Mesothelial cell of epicardium (in vitro differentiated cells): ENCODE data around the gene TSPYL4. TPM values are rescaled to one million over a fixed set of nuclear protein-coding genes. Genes with fewer than 3 reads are reported as not detected.

Experiments
- DNase-seq, 2 experiments: peaks; one replicate each; pipeline ENCODE4 v3.0.0; 2021; ENCODE audit warnings: low spot score in 2 of 2; ENCODE audit not compliant: unreplicated experiment in 2 of 2
- H3K27ac Mint-ChIP-seq: 2 replicates; pipeline ENCODE4 v1.8.0; 2021; ENCODE audit warnings: mixed read lengths
- H3K27me3 Mint-ChIP-seq: 2 replicates; pipeline ENCODE4 v1.8.0; 2021; ENCODE audit warnings: low read depth, mixed read lengths
- H3K36me3 Mint-ChIP-seq: 2 replicates; pipeline ENCODE4 v1.8.0; 2021; ENCODE audit warnings: mixed read lengths
- H3K4me1 Mint-ChIP-seq: 2 replicates; pipeline ENCODE4 v1.8.0; 2021; ENCODE audit warnings: mixed read lengths
- H3K4me3 Mint-ChIP-seq: 2 replicates; pipeline ENCODE4 v1.8.0; 2021; ENCODE audit warnings: mild to moderate bottlenecking, moderate library complexity, mixed read lengths
- H3K9me3 Mint-ChIP-seq: 2 replicates; pipeline ENCODE4 v1.8.0; 2021; ENCODE audit warnings: mixed read lengths
- total RNA-seq: library from RNA; stranded (reverse); gene quantifications from 3 replicates; pipeline ENCODE4 v1.2.1, GENCODE V29; 2021
- TF ChIP-seq, protein P1 (sequence below): fragments of 200-600 bp; sonication (generic); IDR thresholded peaks from one replicate; pipeline ENCODE4 v1.5.0; 2021; ENCODE audit warnings: antibody characterized with exemption; ENCODE audit not compliant: unreplicated experiment

TSPYL4 gene
- total RNA-seq, 1 donor from 2014 or later = 44.0 TPM

DNA sequence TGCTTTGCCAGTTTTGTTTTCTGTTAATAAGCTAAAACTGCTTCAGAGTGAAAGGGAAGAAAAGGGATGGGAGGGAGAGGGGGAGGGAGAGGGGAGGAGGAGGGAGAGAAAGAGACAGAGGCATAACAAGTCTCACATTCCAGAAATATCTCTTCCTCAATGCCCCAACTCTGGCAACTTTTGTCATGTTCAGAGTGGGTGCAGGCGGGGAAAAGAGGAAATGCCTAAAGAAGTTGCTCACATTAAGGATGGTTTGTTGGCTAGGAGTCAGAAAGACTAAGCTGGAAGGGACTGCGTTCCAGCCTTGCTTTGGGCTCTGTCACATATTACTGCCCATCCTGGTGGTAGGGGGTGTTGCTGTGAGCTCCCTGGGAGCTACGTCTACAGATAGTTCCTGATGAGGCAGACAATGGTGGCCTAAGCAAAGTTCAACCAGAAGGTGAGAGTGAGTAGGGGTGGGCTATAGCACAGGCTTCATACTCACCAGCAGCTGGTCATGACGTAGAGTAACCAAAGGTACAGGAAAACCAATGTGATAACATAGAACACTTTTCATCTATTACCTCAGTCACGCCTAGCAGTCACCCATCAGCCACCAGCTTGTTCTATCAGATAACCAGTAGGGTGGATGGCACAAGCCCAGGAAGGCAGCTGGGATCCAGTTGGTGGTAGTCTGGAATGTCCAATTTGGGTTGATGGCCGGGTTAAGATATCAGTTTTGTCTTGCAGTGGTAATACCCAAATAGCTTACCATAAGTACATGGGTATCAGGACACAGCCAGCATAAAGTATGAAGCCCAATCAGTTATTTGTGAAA is 2.1 kb downstream of the TSPYL4 start:
- TF ChIP-seq, protein P1, sequence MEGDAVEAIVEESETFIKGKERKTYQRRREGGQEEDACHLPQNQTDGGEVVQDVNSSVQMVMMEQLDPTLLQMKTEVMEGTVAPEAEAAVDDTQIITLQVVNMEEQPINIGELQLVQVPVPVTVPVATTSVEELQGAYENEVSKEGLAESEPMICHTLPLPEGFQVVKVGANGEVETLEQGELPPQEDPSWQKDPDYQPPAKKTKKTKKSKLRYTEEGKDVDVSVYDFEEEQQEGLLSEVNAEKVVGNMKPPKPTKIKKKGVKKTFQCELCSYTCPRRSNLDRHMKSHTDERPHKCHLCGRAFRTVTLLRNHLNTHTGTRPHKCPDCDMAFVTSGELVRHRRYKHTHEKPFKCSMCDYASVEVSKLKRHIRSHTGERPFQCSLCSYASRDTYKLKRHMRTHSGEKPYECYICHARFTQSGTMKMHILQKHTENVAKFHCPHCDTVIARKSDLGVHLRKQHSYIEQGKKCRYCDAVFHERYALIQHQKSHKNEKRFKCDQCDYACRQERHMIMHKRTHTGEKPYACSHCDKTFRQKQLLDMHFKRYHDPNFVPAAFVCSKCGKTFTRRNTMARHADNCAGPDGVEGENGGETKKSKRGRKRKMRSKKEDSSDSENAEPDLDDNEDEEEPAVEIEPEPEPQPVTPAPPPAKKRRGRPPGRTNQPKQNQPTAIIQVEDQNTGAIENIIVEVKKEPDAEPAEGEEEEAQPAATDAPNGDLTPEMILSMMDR = no peak
- no peak for DNase-seq
- Mint-ChIP-seq H3K4me3 (no peak overlapping the region), H3K9me3 (no peaks in the 10 kb centered on the region), H3K4me1 (peaks cover 34% of the 10 kb centered on the region), H3K27ac (peak overlapping the region; percentile 88), H3K36me3 (peaks cover 1% of the 10 kb centered on the region), H3K27me3 (no peaks in the 10 kb centered on the region)

DNA sequence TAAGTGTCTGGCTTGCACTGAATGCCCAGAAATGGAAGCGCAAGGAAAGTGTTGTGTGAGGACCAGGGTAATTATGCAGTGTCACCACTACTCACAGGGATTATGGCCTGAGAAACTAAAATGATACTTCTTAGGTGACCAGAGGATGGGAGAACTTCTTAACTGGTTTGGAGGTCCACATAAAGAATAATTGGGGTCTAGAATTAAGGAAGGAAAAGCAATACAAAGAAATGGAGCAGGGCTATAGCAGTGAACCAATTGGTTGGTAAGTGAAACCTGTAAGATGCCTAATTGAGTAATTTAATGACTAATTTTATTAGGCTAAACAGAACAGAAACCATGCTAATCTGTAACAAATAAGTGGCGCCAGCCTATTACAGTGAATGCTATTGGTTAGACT is 5.3 kb downstream of the TSPYL4 start:
- no peak for DNase-seq
- H3K9me3 Mint-ChIP-seq = no peaks in the 10 kb centered on the region
- H3K36me3 Mint-ChIP-seq = peaks cover 1% of the 10 kb centered on the region
- TF ChIP-seq, protein P1 = no peak
- H3K4me1 Mint-ChIP-seq = peaks cover 41% of the 10 kb centered on the region
- H3K27ac Mint-ChIP-seq = no peak overlapping the region
- no peaks in the 10 kb centered on the region for H3K27me3 Mint-ChIP-seq
- no peak overlapping the region for H3K4me3 Mint-ChIP-seq

DNA sequence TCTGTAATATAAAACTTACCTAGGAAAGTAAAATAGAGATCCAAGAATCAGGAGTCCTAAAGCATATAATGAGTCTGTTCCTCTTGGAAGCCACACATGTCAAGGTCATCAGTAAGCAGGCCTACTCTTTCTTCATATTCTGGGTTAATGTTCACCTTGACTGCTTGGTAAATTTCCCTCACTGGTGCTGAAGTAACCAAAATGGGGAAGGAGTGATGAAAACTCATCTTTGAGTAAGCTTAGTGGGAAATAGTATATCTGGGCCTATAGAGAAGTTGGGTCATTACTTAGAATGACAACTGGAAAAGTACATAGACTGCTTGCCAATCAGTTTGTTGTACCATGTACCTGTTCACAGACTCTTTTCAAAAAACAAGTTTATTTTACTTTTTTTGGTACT is 6.6 kb downstream of the TSPYL4 start:
- no peak overlapping the region for H3K4me3 Mint-ChIP-seq
- no peak for DNase-seq
- no peak overlapping the region for H3K27ac Mint-ChIP-seq
- TF ChIP-seq, protein P1 = no peak
- peaks cover 1% of the 10 kb centered on the region for H3K36me3 Mint-ChIP-seq
- no peaks in the 10 kb centered on the region for H3K9me3 Mint-ChIP-seq
- H3K4me1 Mint-ChIP-seq = peaks cover 41% of the 10 kb centered on the region
- H3K27me3 Mint-ChIP-seq = no peaks in the 10 kb centered on the region

DNA sequence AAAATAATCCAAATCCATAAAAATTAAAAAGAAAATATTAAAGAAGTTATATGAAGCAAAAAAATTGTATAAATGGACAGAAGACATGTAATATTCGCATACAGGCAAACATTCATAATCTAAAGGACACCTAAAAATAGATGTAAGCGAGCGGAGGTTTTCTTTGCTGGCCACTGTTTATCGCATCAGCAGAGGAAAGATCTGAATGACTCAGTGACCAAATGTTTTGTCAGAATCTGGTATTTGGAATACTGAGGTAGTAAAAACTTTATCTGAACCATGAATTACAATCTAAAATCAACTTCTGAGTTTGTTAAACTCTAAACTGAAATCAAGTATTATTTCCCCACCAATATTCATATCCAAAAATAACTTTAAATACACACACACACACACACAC is 7.8 kb downstream of the TSPYL4 start:
- Mint-ChIP-seq H3K9me3 (no peaks in the 10 kb centered on the region), H3K27me3 (no peaks in the 10 kb centered on the region), H3K27ac (no peak overlapping the region), H3K4me1 (peaks cover 29% of the 10 kb centered on the region), H3K4me3 (no peak overlapping the region), H3K36me3 (peaks cover 1% of the 10 kb centered on the region)
- no peak for DNase-seq
- TF ChIP-seq, protein P1 = no peak

DNA sequence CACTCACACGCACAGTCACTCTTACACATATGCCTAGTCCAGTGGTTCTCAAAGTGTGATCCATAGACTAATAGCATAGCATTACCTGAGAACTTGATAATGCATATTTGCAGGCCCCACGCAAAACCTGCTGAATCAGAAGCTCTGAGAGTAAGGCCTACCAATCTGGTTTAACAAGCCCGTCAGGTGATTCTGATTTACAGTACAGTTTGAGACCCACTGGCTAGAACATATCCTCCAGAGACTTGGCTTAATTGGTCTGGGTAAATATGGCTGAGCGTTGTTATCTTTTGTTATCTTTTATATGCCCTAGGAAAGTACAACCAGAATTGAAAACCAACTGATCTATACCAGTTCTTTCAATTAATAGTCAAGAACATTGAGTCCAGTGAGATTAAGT is 9.6 kb downstream of the TSPYL4 start:
- Mint-ChIP-seq H3K9me3 (no peaks in the 10 kb centered on the region), H3K4me3 (no peak overlapping the region), H3K4me1 (peaks cover 16% of the 10 kb centered on the region), H3K36me3 (peaks cover 6% of the 10 kb centered on the region), H3K27ac (peak overlapping the region; percentile 26), H3K27me3 (no peaks in the 10 kb centered on the region)
- DNase-seq = no peak
- TF ChIP-seq, protein P1 = no peak

DNA sequence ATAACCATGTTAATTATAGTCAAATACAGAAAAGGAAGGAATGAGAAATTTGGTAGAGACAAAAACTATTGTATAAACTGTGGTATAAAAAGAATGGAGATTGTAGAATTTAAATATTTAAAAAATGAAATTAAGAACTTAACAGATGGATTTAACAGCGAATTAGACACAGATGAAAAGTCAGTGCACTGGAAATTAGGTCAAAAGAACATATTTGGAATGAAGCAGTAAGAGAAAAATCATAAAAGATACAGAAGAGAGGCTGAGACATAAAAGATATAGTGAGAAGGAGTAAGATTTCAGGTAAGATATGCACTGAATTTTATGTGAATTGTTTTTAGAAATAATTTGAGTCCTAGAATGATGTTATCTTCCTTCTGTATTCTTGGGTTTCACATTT is 14.0 kb downstream of the TSPYL4 start:
- Mint-ChIP-seq H3K27me3 (no peaks in the 10 kb centered on the region), H3K36me3 (peaks cover 12% of the 10 kb centered on the region), H3K4me3 (no peak overlapping the region), H3K4me1 (peaks cover 10% of the 10 kb centered on the region), H3K27ac (no peak overlapping the region), H3K9me3 (no peaks in the 10 kb centered on the region)
- DNase-seq = no peak
- TF ChIP-seq, protein P1 = no peak
